Measurements from ENCODE around the gene MBTD1.
"Not testable (repeated sequence)": the region's sequence is repeated elsewhere in the genome, so short reads cannot be mapped to it uniquely, and the experiment has no call there.

The MBTD1 gene

GRCh38 chr17:51259564-51260236 is at the start of gene MBTD1:
Gene MBTD1 (minus strand): TSS chr17:51260049. CDS start chr17:51225161, 34,888 bp downstream.
- in situ Hi-C loops (cut with MboI; ENCODE audit: low sequenced_read_pairs): no loop called here

GRCh38 chr17:51305182-51305581 is 45.3 kb upstream of the MBTD1 start:
- in situ Hi-C loops (cut with MboI; ENCODE audit: low sequenced_read_pairs): no loop called here

- in situ Hi-C loops (cut with MboI; ENCODE audit: low sequenced_read_pairs): no loop called here
Measured at GRCh38 chr17:51299859-51300258, 40.0 kb upstream of the MBTD1 start.

GRCh38 chr17:51298508-51299371 is 38.9 kb upstream of the MBTD1 start:
- in situ Hi-C loops (cut with MboI; ENCODE audit: low sequenced_read_pairs): no loop called here

- in situ Hi-C loops (cut with MboI; ENCODE audit: low sequenced_read_pairs): not testable (repeated sequence)
Measured at GRCh38 chr17:51294338-51294737, 34.5 kb upstream of the MBTD1 start.

GRCh38 chr17:51289696-51290111 is 29.9 kb upstream of the MBTD1 start:
- in situ Hi-C loops (cut with MboI; ENCODE audit: low sequenced_read_pairs): no loop called here

- in situ Hi-C loops (cut with MboI; ENCODE audit: low sequenced_read_pairs): no loop called here
Measured at GRCh38 chr17:51287412-51287811, 27.6 kb upstream of the MBTD1 start.

- in situ Hi-C loops (cut with MboI; ENCODE audit: low sequenced_read_pairs): no loop called here
Measured at GRCh38 chr17:51279183-51279582, 19.3 kb upstream of the MBTD1 start.

- in situ Hi-C loops (cut with MboI; ENCODE audit: low sequenced_read_pairs): no loop called here
Measured at GRCh38 chr17:51275381-51275780, 15.5 kb upstream of the MBTD1 start.

- in situ Hi-C loops (cut with MboI; ENCODE audit: low sequenced_read_pairs): no loop called here
Measured at GRCh38 chr17:51272812-51273211, 13.0 kb upstream of the MBTD1 start.

GRCh38 chr17:51270636-51271035 is 10.8 kb upstream of the MBTD1 start:
- in situ Hi-C loops (cut with MboI; ENCODE audit: low sequenced_read_pairs): no loop called here

- in situ Hi-C loops (cut with MboI; ENCODE audit: low sequenced_read_pairs): no loop called here
Measured at GRCh38 chr17:51269991-51270390, 10.1 kb upstream of the MBTD1 start.

- in situ Hi-C loops (cut with MboI; ENCODE audit: low sequenced_read_pairs): not testable (repeated sequence)
Measured at GRCh38 chr17:51264466-51264865, 4.6 kb upstream of the MBTD1 start.

GRCh38 chr17:51263006-51263405 is 3.2 kb upstream of the MBTD1 start:
- in situ Hi-C loops (cut with MboI; ENCODE audit: low sequenced_read_pairs): no loop called here

GRCh38 chr17:51261024-51261963 is 1.4 kb upstream of the MBTD1 start:
- in situ Hi-C loops (cut with MboI; ENCODE audit: low sequenced_read_pairs): no loop called here

- in situ Hi-C loops (cut with MboI; ENCODE audit: low sequenced_read_pairs): no loop called here
Measured at GRCh38 chr17:51260237-51261023, 581 bp upstream of the MBTD1 start, which contains the start of gene UTP18. Gene UTP18 (plus strand): TSS chr17:51260546. CDS start chr17:51260585, 39 bp downstream.

GRCh38 chr17:51258756-51259563 is 889 bp downstream of the MBTD1 start:
- in situ Hi-C loops (cut with MboI; ENCODE audit: low sequenced_read_pairs): no loop called here

- in situ Hi-C loops (cut with MboI; ENCODE audit: low sequenced_read_pairs): no loop called here
Measured at GRCh38 chr17:51257150-51258081, 2.4 kb downstream of the MBTD1 start.

All from HL-60/S4 (cell line).